Erythroblast (primary cell): ENCODE data around the gene LRRC49.

Experiments used
- GATA1 ChIP-seq: IDR thresholded peaks from 2 replicates; pipeline ENCODE4 v1.6.1; 2011; ENCODE audit warnings: low read depth, mild to moderate bottlenecking, control low read depth, low read length, moderate library complexity
- POLR2A ChIP-seq: IDR thresholded peaks from 2 replicates; pipeline ENCODE4 v1.6.1; 2011; ENCODE audit warnings: mild to moderate bottlenecking, low read length

DNA sequence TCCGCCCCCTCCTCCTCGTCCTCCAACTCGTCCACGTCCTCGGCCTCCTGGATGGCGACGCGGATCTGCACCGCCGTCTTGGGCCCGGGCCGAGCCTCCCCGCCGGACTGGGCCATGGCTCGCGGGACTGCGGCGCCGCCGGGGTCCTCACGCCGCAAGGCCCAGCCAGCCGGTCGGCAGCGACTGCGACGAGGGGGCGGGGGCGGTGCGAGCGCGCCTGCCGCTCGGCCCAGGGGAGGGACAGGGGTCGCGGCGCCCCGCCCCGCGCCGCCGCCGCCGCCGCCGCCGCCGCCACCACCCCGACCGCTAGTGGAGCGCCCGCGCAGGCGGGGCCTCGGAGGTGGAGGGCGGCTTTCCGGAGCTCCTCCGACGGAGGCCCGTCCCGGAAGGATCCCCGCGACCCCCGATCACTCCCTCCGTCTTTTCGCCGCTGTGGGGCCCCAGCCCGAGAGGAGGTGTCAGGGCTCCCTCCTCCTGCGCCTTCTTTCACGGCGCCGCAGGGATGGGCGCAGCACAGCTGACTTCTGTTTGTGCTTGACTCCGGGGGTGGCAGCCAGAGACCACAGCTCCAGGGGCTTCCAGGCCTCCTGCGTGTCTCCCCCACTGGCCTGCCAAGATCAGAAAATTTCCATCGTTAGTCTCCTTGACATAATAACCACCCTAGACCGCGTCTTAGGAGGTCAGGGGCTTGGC is 38.5 kb upstream of the LRRC49 start, which contains the start of gene LARP6:
- TF ChIP-seq POLR2A (no peak), GATA1 (no peak)
